HepG2 (cell line): ENCODE measurements around the gene NOTCH2. TPM values are rescaled to one million over a fixed set of nuclear protein-coding genes. Genes with fewer than 3 reads are reported as not detected.

Source experiments
- CEBPB ChIP-seq: IDR thresholded peaks from 2 replicates; pipeline ENCODE4 v1.6.1; 2011; ENCODE audit warnings: low read depth, low read length, improper control_type of control experiment, borderline replicate concordance
- CEBPG ChIP-seq: IDR thresholded peaks from 2 replicates; pipeline ENCODE4 v1.6.1; 2016
- HDAC1 ChIP-seq: sonication (generic); formaldehyde crosslinking; IDR thresholded peaks from 2 replicates; pipeline ENCODE4 v1.5.1; 2020; ENCODE audit warnings: mild to moderate bottlenecking, missing genetic modification reagents
- HOXA9 ChIP-seq: sonication (generic); formaldehyde crosslinking; IDR thresholded peaks from 2 replicates; pipeline ENCODE4 v1.8.1; 2022; ENCODE audit warnings: missing genetic modification reagents, mild to moderate bottlenecking, moderate library complexity, borderline replicate concordance
- ISX ChIP-seq: sonication (generic); formaldehyde crosslinking; conservative IDR thresholded peaks from 2 replicates; pipeline ENCODE4 v1.5.0; 2020; ENCODE audit warnings: missing genetic modification reagents
- MYC ChIP-seq: sonication (generic); formaldehyde crosslinking; IDR thresholded peaks from 2 replicates; pipeline ENCODE4 v1.9.0; 2021; ENCODE audit warnings: missing genetic modification reagents, borderline replicate concordance
- ONECUT2 ChIP-seq: sonication (generic); formaldehyde crosslinking; IDR thresholded peaks from 2 replicates; pipeline ENCODE4 v1.4.0; 2020; ENCODE audit warnings: missing genetic modification reagents
- RAD51 ChIP-seq: fragments of 450-650 bp; IDR thresholded peaks from 2 replicates; pipeline ENCODE4 v1.6.1; 2016; ENCODE audit warnings: borderline replicate concordance
- SOX5 ChIP-seq: IDR thresholded peaks from 2 replicates; pipeline ENCODE4 v1.6.1; 2016; ENCODE audit warnings: borderline replicate concordance
- XRCC5 ChIP-seq: fragments of 200-400 bp; formaldehyde crosslinking; optimal IDR thresholded peaks from 2 replicates; pipeline ENCODE3; 2017; ENCODE audit warnings: mild to moderate bottlenecking, low read length
- ZBTB7B ChIP-seq: sonication (generic); formaldehyde crosslinking; IDR thresholded peaks from 2 replicates; pipeline ENCODE4 v1.4.0; 2020; ENCODE audit warnings: missing genetic modification reagents
- ZNF550 ChIP-seq: sonication (generic); formaldehyde crosslinking; IDR thresholded peaks from 2 replicates; pipeline ENCODE4 v1.4.0; 2020; ENCODE audit warnings: mild to moderate bottlenecking, missing genetic modification reagents, borderline replicate concordance
- ZNF598 ChIP-seq: sonication (generic); formaldehyde crosslinking; IDR thresholded peaks from 2 replicates; pipeline ENCODE4 v1.5.1; 2020; ENCODE audit warnings: mild to moderate bottlenecking, missing genetic modification reagents, borderline replicate concordance
- polyA plus RNA-seq, 8 experiments: library from polyadenylated mRNA; depleted of rRNA in 3 of 8; stranded (reverse) in 7 of 8; unstranded in 1 of 8; fragments of >200 nt; fragmentation: Illumina TruSeq in 4 of 8; extraction: Trizol in 4 of 8; gene quantifications; 2 replicates each; pipeline versions ENCODE4 v1.2.1 to v1.2.3, GENCODE V29; 2011 to 2016; ENCODE audit warnings: low read depth in 4 of 8, missing spikeins in 1 of 8, mixed read lengths in 1 of 8; ENCODE audit not compliant: insufficient read depth in 1 of 8
- total RNA-seq, 5 experiments: library from RNA; depleted of rRNA; stranded (reverse); fragments of >200 nt; fragmentation: Illumina TruSeq; extraction: Trizol; gene quantifications; 2 replicates each; pipeline ENCODE4 v1.2.3, GENCODE V29; 2016; ENCODE audit warnings: low read depth in 1 of 5
- TF ChIP-seq, protein P1 (sequence below): sonication (generic); formaldehyde crosslinking; IDR thresholded peaks from 2 replicates; pipeline ENCODE4 v1.5.1; 2020; ENCODE audit warnings: mild to moderate bottlenecking, missing genetic modification reagents, moderate library complexity
- TF ChIP-seq, protein P2 (sequence below): sonication (generic); formaldehyde crosslinking; IDR thresholded peaks from 2 replicates; pipeline ENCODE4 v1.4.0; 2020; ENCODE audit warnings: missing genetic modification reagents
- TF ChIP-seq, protein P3 (sequence below): IDR thresholded peaks from 2 replicates; pipeline ENCODE4 v1.6.1; 2016; ENCODE audit warnings: low read depth, missing genetic modification reagents, missing compliant biosample characterization

Gene NOTCH2
- total and polyA plus RNA-seq, 2 of the 13 experiments (the other 11 are each of a cell fraction or from before 2014, with no cell fraction given) = 4.0 to 11.4 TPM

DNA sequence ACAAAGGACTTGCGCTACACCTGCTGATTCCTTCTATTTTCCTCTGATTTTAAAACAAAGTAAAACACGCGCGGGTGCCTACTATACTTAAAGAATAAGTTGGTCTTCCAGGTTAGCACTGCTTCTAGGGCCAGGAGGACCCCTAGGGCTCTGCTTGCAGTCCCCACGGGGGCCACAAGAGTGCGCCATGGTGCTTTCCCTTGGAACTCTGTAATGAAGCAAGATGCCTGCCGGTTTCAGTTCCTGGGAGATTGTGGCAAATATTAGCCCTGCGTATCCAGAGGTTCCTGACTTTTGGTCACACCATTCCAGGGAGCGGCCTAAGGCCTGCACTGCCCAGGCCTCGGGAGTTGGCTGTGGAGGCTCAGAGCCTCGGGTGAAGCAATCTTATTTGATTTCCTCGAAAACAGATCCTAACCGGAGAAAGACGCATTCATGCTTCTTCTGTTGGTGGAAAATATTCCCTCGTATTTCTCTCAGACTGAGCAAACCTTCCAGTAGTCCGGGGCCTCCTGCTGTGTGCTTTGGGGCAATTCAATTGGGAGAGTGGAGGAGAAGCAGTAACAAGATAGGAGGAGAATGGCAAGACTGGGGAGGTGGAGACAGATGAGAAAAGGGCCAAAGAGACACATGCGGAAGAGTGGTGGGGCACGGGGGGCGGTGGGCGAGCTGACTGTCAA is 198.4 kb downstream of the NOTCH2 start (continued):
- TF ChIP-seq, protein P1, sequence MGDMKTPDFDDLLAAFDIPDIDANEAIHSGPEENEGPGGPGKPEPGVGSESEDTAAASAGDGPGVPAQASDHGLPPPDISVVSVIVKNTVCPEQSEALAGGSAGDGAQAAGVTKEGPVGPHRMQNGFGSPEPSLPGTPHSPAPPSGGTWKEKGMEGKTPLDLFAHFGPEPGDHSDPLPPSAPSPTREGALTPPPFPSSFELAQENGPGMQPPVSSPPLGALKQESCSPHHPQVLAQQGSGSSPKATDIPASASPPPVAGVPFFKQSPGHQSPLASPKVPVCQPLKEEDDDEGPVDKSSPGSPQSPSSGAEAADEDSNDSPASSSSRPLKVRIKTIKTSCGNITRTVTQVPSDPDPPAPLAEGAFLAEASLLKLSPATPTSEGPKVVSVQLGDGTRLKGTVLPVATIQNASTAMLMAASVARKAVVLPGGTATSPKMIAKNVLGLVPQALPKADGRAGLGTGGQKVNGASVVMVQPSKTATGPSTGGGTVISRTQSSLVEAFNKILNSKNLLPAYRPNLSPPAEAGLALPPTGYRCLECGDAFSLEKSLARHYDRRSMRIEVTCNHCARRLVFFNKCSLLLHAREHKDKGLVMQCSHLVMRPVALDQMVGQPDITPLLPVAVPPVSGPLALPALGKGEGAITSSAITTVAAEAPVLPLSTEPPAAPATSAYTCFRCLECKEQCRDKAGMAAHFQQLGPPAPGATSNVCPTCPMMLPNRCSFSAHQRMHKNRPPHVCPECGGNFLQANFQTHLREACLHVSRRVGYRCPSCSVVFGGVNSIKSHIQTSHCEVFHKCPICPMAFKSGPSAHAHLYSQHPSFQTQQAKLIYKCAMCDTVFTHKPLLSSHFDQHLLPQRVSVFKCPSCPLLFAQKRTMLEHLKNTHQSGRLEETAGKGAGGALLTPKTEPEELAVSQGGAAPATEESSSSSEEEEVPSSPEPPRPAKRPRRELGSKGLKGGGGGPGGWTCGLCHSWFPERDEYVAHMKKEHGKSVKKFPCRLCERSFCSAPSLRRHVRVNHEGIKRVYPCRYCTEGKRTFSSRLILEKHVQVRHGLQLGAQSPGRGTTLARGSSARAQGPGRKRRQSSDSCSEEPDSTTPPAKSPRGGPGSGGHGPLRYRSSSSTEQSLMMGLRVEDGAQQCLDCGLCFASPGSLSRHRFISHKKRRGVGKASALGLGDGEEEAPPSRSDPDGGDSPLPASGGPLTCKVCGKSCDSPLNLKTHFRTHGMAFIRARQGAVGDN (CRISPR knock-in tag) = peak; percentile 5; the same call in 1 of the 2 replicates
- no peak for TF ChIP-seq MYC (CRISPR knock-in tag)
- no peak for TF ChIP-seq HOXA9
- peak; percentile 56; the same call in 1 of the 2 replicates for TF ChIP-seq CEBPB
- no peak for TF ChIP-seq RAD51
- TF ChIP-seq, protein P2, sequence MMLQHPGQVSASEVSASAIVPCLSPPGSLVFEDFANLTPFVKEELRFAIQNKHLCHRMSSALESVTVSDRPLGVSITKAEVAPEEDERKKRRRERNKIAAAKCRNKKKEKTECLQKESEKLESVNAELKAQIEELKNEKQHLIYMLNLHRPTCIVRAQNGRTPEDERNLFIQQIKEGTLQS (CRISPR knock-in tag) = no peak
- TF ChIP-seq ZBTB7B (CRISPR knock-in tag) = peak; percentile 35; the same call in 1 of the 2 replicates
- TF ChIP-seq ZNF598 (CRISPR knock-in tag) = 0 out of 2 replicates have a peak, but pooled peaks have one; percentile 25
- TF ChIP-seq XRCC5 = peak; percentile 44
- no peak for TF ChIP-seq ISX (CRISPR knock-in tag)
- no peak for TF ChIP-seq HDAC1
- no peak for TF ChIP-seq ONECUT2 (CRISPR knock-in tag)
- TF ChIP-seq ZNF550 (CRISPR knock-in tag) = no peak
- TF ChIP-seq, protein P3, sequence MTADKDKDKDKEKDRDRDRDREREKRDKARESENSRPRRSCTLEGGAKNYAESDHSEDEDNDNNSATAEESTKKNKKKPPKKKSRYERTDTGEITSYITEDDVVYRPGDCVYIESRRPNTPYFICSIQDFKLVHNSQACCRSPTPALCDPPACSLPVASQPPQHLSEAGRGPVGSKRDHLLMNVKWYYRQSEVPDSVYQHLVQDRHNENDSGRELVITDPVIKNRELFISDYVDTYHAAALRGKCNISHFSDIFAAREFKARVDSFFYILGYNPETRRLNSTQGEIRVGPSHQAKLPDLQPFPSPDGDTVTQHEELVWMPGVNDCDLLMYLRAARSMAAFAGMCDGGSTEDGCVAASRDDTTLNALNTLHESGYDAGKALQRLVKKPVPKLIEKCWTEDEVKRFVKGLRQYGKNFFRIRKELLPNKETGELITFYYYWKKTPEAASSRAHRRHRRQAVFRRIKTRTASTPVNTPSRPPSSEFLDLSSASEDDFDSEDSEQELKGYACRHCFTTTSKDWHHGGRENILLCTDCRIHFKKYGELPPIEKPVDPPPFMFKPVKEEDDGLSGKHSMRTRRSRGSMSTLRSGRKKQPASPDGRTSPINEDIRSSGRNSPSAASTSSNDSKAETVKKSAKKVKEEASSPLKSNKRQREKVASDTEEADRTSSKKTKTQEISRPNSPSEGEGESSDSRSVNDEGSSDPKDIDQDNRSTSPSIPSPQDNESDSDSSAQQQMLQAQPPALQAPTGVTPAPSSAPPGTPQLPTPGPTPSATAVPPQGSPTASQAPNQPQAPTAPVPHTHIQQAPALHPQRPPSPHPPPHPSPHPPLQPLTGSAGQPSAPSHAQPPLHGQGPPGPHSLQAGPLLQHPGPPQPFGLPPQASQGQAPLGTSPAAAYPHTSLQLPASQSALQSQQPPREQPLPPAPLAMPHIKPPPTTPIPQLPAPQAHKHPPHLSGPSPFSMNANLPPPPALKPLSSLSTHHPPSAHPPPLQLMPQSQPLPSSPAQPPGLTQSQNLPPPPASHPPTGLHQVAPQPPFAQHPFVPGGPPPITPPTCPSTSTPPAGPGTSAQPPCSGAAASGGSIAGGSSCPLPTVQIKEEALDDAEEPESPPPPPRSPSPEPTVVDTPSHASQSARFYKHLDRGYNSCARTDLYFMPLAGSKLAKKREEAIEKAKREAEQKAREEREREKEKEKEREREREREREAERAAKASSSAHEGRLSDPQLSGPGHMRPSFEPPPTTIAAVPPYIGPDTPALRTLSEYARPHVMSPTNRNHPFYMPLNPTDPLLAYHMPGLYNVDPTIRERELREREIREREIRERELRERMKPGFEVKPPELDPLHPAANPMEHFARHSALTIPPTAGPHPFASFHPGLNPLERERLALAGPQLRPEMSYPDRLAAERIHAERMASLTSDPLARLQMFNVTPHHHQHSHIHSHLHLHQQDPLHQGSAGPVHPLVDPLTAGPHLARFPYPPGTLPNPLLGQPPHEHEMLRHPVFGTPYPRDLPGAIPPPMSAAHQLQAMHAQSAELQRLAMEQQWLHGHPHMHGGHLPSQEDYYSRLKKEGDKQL (CRISPR knock-in tag) = no peak
- TF ChIP-seq CEBPG (CRISPR knock-in tag) = peak; percentile 66
- no peak for TF ChIP-seq SOX5 (CRISPR knock-in tag)
